Fibroblast of lung (primary cell): Measurements from ENCODE around the gene ELOA. TPM values are rescaled to one million over a fixed set of nuclear protein-coding genes. Genes with fewer than 3 reads are reported as not detected.

Source experiments
- DNase-seq, 2 donors: peaks; one replicate each; pipeline versions ENCODE4 v3.0.0 to v3.0.0-alpha.2; 2010; ENCODE audit warnings: low read depth in 2 of 2
- H2AFZ ChIP-seq: 2 replicates; pipeline ENCODE4 v1.5.1; 2012; ENCODE audit warnings: low read length, control low read depth, inconsistent platforms
- H3K27ac ChIP-seq: 2 replicates; pipeline ENCODE4 v1.5.1; 2011; ENCODE audit warnings: low read length, control low read depth; ENCODE audit not compliant: insufficient read depth
- H3K27me3 ChIP-seq: 2 replicates; pipeline ENCODE4 v1.5.1; 2011; ENCODE audit warnings: mild to moderate bottlenecking, low read length; ENCODE audit not compliant: control insufficient read depth, insufficient read depth
- H3K36me3 ChIP-seq: 2 replicates; pipeline ENCODE4 v1.5.1; 2011; ENCODE audit warnings: low read length; ENCODE audit not compliant: control insufficient read depth, insufficient read depth
- H3K4me1 ChIP-seq: 2 replicates; pipeline ENCODE4 v1.5.1; 2011; ENCODE audit warnings: low read length; ENCODE audit not compliant: control insufficient read depth, insufficient read depth; ENCODE audit errors: extremely low read depth
- H3K4me2 ChIP-seq: 2 replicates; pipeline ENCODE4 v1.5.1; 2011; ENCODE audit warnings: low read length, control low read depth; ENCODE audit not compliant: insufficient read depth; ENCODE audit errors: extremely low read depth
- H3K4me3 ChIP-seq, 4 experiments: fragments of 200-600 bp in 1 of 4; sonication (generic) in 1 of 4; replicated peaks in 1 of 4; 2 replicates each; pipeline ENCODE4 v1.5.1; 2011 to 2016; ENCODE audit warnings: low read length in 4 of 4, low read depth in 3 of 4, mild to moderate bottlenecking in 3 of 4, control low read depth in 2 of 4, inconsistent platforms in 1 of 4, mixed read lengths in 1 of 4; ENCODE audit not compliant: insufficient read depth in 1 of 4; ENCODE audit errors: control extremely low read depth in 1 of 4
- H3K79me2 ChIP-seq: 2 replicates; pipeline ENCODE4 v1.5.1; 2012; ENCODE audit warnings: mild to moderate bottlenecking, low read length, inconsistent platforms; ENCODE audit not compliant: control insufficient read depth, insufficient read depth
- H3K9ac ChIP-seq: 2 replicates; pipeline ENCODE4 v1.5.1; 2011; ENCODE audit warnings: mild to moderate bottlenecking, low read length, control low read depth; ENCODE audit not compliant: insufficient read depth
- H3K9me3 ChIP-seq: 2 replicates; pipeline ENCODE4 v1.5.1; 2012; ENCODE audit warnings: low read depth, low read length; ENCODE audit not compliant: control insufficient read depth, insufficient read depth
- H4K20me1 ChIP-seq: 2 replicates; pipeline ENCODE4 v1.5.1; 2011; ENCODE audit warnings: low read length; ENCODE audit not compliant: control insufficient read depth, insufficient read depth; ENCODE audit errors: extremely low read depth
- CTCF ChIP-seq, 2 donors: IDR thresholded peaks in 1 of 2; conservative IDR thresholded peaks in 1 of 2; 1 replicate in 1 of 2; 2 replicates in 1 of 2; pipeline ENCODE4 v1.5.1; 2011 to 2012; ENCODE audit warnings: low read length in 2 of 2, control low read depth in 1 of 2, inconsistent platforms in 1 of 2, low read depth in 1 of 2, mild to moderate bottlenecking in 1 of 2
- EZH2 ChIP-seq: IDR thresholded peaks from 2 replicates; pipeline ENCODE4 v1.5.1; 2012; ENCODE audit warnings: low read length, control low read depth, mild to moderate bottlenecking; ENCODE audit errors: missing control alignments
- polyA plus RNA-seq, 2 donors: library from polyadenylated mRNA; depleted of rRNA in 1 of 2; stranded (reverse) in 1 of 2; unstranded in 1 of 2; fragments of >200 nt; gene quantifications; 2 replicates each; pipeline ENCODE4 v1.2.1, GENCODE V29; 2011 to 2012; ENCODE audit warnings: missing spikeins in 1 of 2
- total RNA-seq: library from RNA; depleted of rRNA; stranded (reverse); fragments of >200 nt; gene quantifications from 2 replicates; pipeline ENCODE4 v1.2.1, GENCODE V29; 2014

ELOA gene
- total and polyA plus RNA-seq, 2 donors (not counting 1 experiment from before 2014, with no cell fraction given) = 19.3 to 34.1 TPM

- Histone ChIP-seq H3K79me2 (peaks cover 78% of the 10 kb centered on the region), H3K9ac (no peak overlapping the region), H3K36me3 (peaks cover 22% of the 10 kb centered on the region), H4K20me1 (peaks cover 2% of the 10 kb centered on the region), H2AFZ (no peak overlapping the region), H3K27me3 (no peaks in the 10 kb centered on the region), H3K4me1 (peaks cover 3% of the 10 kb centered on the region), H3K9me3 (no peaks in the 10 kb centered on the region), H3K4me3 (no peak overlapping the region), H3K4me2 (no peak overlapping the region), H3K27ac (no peak overlapping the region)
- no peak for DNase-seq
- TF ChIP-seq CTCF (conservative IDR thresholded peaks at IDR 0.05 in 1 of 2, IDR thresholded peaks at IDR 0.05 in 1 of 2; ENCODE audit: low read depth in 1 of 2, low read length in 2 of 2) = no peak
- no peak for TF ChIP-seq EZH2
Measured at GRCh38 chr1:23698466-23698865, 44.8 kb upstream of the ELOA start.

GRCh38 chr1:23699280-23700179, 43.7 kb upstream of the ELOA start:
- Histone ChIP-seq H3K9ac (no peak overlapping the region), H3K27ac (no peak overlapping the region), H3K36me3 (peaks cover 18% of the 10 kb centered on the region), H4K20me1 (peaks cover 2% of the 10 kb centered on the region), H3K27me3 (no peaks in the 10 kb centered on the region), H2AFZ (no peak overlapping the region), H3K4me3 (no peak overlapping the region), H3K4me2 (no peak overlapping the region), H3K9me3 (no peaks in the 10 kb centered on the region), H3K79me2 (peaks cover 67% of the 10 kb centered on the region), H3K4me1 (no peaks in the 10 kb centered on the region)
- TF ChIP-seq EZH2 (no peak), CTCF (conservative IDR thresholded peaks at IDR 0.05 in 1 of 2, IDR thresholded peaks at IDR 0.05 in 1 of 2; ENCODE audit: low read depth in 1 of 2, low read length in 2 of 2) (no peak)
- DNase-seq = peak in 1 of 2 donors; percentile 18

GRCh38 chr1:23701310-23701709, 42.0 kb upstream of the ELOA start:
- Histone ChIP-seq H3K36me3 (peaks cover 13% of the 10 kb centered on the region), H2AFZ (no peak overlapping the region), H3K4me1 (no peaks in the 10 kb centered on the region), H3K4me2 (no peak overlapping the region), H3K27me3 (no peaks in the 10 kb centered on the region), H3K27ac (no peak overlapping the region), H3K4me3 (no peak overlapping the region), H3K9ac (no peak overlapping the region), H3K9me3 (no peaks in the 10 kb centered on the region), H3K79me2 (peaks cover 50% of the 10 kb centered on the region), H4K20me1 (peaks cover 2% of the 10 kb centered on the region)
- DNase-seq = no peak
- TF ChIP-seq EZH2 = no peak
- TF ChIP-seq CTCF (conservative IDR thresholded peaks at IDR 0.05 in 1 of 2, IDR thresholded peaks at IDR 0.05 in 1 of 2; ENCODE audit: low read depth in 1 of 2, low read length in 2 of 2) = no peak
